DOHH2 (cell line): ENCODE data around the gene CBY3.
A peak's percentile ranks its signal among the peaks of the same experiment; 100 is the strongest.
"Not testable (repeated sequence)": the region's sequence is repeated elsewhere in the genome, so short reads cannot be mapped to it uniquely, and the experiment has no call there.

Experiments
- H3F3A ChIP-seq: fragments of 200-600 bp; sonication (generic), shearing (Covaris generic); 2 replicates; pipeline ENCODE4 v1.6.0; 2016; ENCODE audit warnings: antibody characterized with exemption, mild to moderate bottlenecking; ENCODE audit not compliant: control insufficient read depth, insufficient read depth
- H3K27ac ChIP-seq: fragments of 200-600 bp; sonication (generic); 2 replicates; pipeline ENCODE4 v1.5.1; 2014; ENCODE audit warnings: low read depth, mild to moderate bottlenecking, low read length, moderate library complexity
- H3K27me3 ChIP-seq: fragments of 200-600 bp; sonication (generic); 2 replicates; pipeline ENCODE4 v1.6.1; 2014; ENCODE audit warnings: mild to moderate bottlenecking, low read length, mixed read lengths; ENCODE audit not compliant: control insufficient read depth
- H3K36me3 ChIP-seq: fragments of 200-600 bp; sonication (generic); 2 replicates; pipeline ENCODE4 v1.6.1; 2014; ENCODE audit warnings: mild to moderate bottlenecking, low read length, moderate library complexity, mixed read lengths; ENCODE audit not compliant: control insufficient read depth
- H3K4me1 ChIP-seq: fragments of 200-600 bp; sonication (generic); 2 replicates; pipeline ENCODE4 v1.6.1; 2014; ENCODE audit warnings: mild to moderate bottlenecking, low read length, mixed read lengths; ENCODE audit not compliant: control insufficient read depth
- H3K4me2 ChIP-seq: fragments of 200-600 bp; sonication (generic); 2 replicates; pipeline ENCODE4 v1.6.0; 2014; ENCODE audit warnings: mild to moderate bottlenecking, low read length, moderate library complexity
- H3K4me3 ChIP-seq: fragments of 200-600 bp; sonication (generic); 2 replicates; pipeline ENCODE4 v1.5.1; 2014; ENCODE audit warnings: mild to moderate bottlenecking, low read length, mixed read lengths
- H3K79me2 ChIP-seq: fragments of 200-600 bp; sonication (generic); 2 replicates; pipeline ENCODE4 v1.6.1; 2014; ENCODE audit warnings: mild to moderate bottlenecking, low read length, mixed read lengths; ENCODE audit not compliant: control insufficient read depth
- H3K9me2 ChIP-seq: fragments of 200-600 bp; sonication (generic); replicated peaks from 2 replicates; pipeline ENCODE4 v1.6.1; 2014; ENCODE audit warnings: mild to moderate bottlenecking, low read length, mixed read lengths; ENCODE audit not compliant: control insufficient read depth
- H3K9me3 ChIP-seq: fragments of 200-600 bp; sonication (generic); 2 replicates; pipeline ENCODE4 v1.6.1; 2014; ENCODE audit warnings: antibody characterized with exemption, low read length, mixed read lengths; ENCODE audit not compliant: control insufficient read depth, insufficient read depth
- H4K20me1 ChIP-seq: fragments of 200-600 bp; sonication (generic); 2 replicates; pipeline ENCODE4 v1.6.0; 2014; ENCODE audit warnings: low read depth, mild to moderate bottlenecking, antibody characterized with exemption, low read length, moderate library complexity; ENCODE audit not compliant: control insufficient read depth, insufficient read depth
- EZH2phosphoT487 ChIP-seq: fragments of 200-600 bp; sonication (generic); IDR thresholded peaks from 2 replicates; pipeline ENCODE4 v1.6.1; 2017; ENCODE audit warnings: borderline replicate concordance, mild to moderate bottlenecking, antibody characterized with exemption, low read length, moderate library complexity, mixed read lengths
- TF ChIP-seq, protein P1 (sequence below): fragments of 200-600 bp; sonication (generic); IDR thresholded peaks from one replicate; pipeline ENCODE4 v1.5.1; 2014; ENCODE audit warnings: antibody characterized with exemption, mild to moderate bottlenecking, low read depth, low read length; ENCODE audit not compliant: poor library complexity, severe bottlenecking

The CBY3 gene

DNA sequence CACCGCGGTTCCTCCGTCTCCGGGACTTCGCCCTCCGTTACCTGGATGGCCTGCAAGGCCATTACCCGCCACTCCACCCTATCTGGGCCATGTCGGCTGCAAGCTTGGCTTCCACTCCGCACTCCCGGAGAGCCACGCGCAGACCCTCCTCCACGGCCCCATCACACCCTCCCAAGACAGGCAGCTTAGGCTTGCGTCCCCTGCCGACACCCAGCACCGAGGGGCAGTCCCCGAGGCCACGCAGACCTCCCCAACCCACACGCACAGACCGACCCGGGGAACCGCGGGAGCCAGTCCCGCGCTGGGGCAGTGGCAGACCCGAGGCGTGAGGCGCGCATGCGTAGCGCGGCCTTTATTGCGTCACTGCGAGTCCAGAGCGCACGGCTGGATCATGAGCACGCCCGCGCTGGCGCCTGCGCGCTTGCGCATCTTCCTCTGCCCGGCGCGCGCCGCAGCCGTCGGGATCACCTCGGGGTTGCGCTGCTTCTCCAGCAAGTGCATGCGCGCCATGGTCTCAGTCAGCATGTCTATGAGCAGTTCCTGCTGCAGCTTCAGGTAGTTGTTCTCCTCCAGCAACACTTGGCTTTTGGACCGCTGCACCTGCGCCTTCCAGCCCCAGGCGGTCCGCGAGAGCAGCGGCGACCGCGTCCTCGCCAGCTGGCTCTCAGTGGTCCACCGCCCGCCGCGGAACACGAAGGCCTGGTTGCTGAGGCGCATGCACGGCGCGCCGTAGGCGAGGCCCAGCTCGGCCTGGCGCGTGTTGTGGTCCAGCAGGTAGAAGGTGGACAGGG lies 2.4 kb downstream of the CBY3 start:
- H3K79me2 ChIP-seq = peaks cover 30% of the 10 kb centered on the region
- no peaks in the 10 kb centered on the region for H3K9me2 ChIP-seq
- H3K4me1 ChIP-seq = peaks cover 27% of the 10 kb centered on the region
- H3K4me3 ChIP-seq = peak overlapping the region; percentile 87
- H3K4me2 ChIP-seq = peak overlapping the region; percentile 85
- no peaks in the 10 kb centered on the region for H3K27me3 ChIP-seq
- peaks cover 8% of the 10 kb centered on the region; the same call in 1 of the 2 replicates for H3F3A ChIP-seq
- TF ChIP-seq EZH2phosphoT487 = no peak
- TF ChIP-seq, protein P1, sequence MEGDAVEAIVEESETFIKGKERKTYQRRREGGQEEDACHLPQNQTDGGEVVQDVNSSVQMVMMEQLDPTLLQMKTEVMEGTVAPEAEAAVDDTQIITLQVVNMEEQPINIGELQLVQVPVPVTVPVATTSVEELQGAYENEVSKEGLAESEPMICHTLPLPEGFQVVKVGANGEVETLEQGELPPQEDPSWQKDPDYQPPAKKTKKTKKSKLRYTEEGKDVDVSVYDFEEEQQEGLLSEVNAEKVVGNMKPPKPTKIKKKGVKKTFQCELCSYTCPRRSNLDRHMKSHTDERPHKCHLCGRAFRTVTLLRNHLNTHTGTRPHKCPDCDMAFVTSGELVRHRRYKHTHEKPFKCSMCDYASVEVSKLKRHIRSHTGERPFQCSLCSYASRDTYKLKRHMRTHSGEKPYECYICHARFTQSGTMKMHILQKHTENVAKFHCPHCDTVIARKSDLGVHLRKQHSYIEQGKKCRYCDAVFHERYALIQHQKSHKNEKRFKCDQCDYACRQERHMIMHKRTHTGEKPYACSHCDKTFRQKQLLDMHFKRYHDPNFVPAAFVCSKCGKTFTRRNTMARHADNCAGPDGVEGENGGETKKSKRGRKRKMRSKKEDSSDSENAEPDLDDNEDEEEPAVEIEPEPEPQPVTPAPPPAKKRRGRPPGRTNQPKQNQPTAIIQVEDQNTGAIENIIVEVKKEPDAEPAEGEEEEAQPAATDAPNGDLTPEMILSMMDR = no peak
- peak overlapping the region; percentile 54 for H3K27ac ChIP-seq
- no peaks in the 10 kb centered on the region for H3K9me3 ChIP-seq
- H3K36me3 ChIP-seq = peaks cover 8% of the 10 kb centered on the region; the same call in 1 of the 2 replicates
- H4K20me1 ChIP-seq = no peaks in the 10 kb centered on the region

DNA sequence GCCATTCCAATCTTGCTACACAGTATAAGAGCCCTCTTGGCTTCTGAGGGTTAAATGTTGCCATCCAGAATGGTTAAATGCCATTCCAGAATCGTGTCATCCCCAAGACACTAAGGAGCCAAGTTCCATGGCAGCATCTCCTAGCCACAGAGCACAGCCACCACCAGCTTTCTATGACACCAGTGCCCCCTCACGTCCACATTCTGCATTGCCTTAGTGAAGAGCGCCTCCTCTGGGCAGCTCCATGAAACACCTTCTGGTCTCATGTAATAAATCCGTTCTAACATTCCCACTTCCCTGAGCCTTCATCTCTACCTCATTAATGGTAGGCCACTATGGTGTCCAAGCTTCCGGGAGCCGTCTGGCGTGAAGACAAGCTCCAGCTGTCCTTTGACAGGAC lies 12.4 kb downstream of the CBY3 start:
- Histone ChIP-seq H3K4me3 (no peak overlapping the region), H3K27me3 (no peaks in the 10 kb centered on the region), H3K4me2 (no peak overlapping the region), H3K9me2 (no peaks in the 10 kb centered on the region), H3K27ac (no peak overlapping the region), H3K9me3 (no peaks in the 10 kb centered on the region), H3K4me1 (no peaks in the 10 kb centered on the region), H4K20me1 (no peaks in the 10 kb centered on the region), H3K36me3 (no peaks in the 10 kb centered on the region), H3K79me2 (no peaks in the 10 kb centered on the region), H3F3A (peaks cover 3% of the 10 kb centered on the region; the same call in 1 of the 2 replicates)
- TF ChIP-seq, protein P1 = peak; percentile 100
- TF ChIP-seq EZH2phosphoT487 = no peak

DNA sequence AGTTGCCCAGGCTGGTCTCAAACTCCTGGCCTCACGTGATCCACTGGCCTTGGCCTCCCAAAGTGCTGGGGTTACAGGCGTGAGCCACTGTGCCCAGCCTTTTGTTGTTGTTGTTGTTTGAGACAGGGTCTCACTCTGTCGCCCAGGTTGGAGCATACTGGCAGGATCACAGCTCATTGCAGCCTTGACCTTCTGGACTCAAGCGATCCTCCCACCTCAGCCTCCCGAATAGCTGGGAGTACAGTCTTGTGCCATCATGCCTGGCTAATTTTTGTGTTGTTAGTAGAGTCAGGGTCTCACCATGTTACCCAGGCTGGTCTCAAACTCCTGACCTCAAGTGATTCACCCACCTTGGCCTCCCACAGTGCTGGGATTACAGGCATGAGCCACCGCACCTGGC lies 19.2 kb downstream of the CBY3 start:
- H3K9me3 ChIP-seq, H3K27me3 ChIP-seq, H4K20me1 ChIP-seq, H3K79me2 ChIP-seq, H3K4me1 ChIP-seq, H3K36me3 ChIP-seq, H3K4me3 ChIP-seq, H3K27ac ChIP-seq, H3K9me2 ChIP-seq, H3K4me2 ChIP-seq, H3F3A ChIP-seq: not testable (repeated sequence)

DNA sequence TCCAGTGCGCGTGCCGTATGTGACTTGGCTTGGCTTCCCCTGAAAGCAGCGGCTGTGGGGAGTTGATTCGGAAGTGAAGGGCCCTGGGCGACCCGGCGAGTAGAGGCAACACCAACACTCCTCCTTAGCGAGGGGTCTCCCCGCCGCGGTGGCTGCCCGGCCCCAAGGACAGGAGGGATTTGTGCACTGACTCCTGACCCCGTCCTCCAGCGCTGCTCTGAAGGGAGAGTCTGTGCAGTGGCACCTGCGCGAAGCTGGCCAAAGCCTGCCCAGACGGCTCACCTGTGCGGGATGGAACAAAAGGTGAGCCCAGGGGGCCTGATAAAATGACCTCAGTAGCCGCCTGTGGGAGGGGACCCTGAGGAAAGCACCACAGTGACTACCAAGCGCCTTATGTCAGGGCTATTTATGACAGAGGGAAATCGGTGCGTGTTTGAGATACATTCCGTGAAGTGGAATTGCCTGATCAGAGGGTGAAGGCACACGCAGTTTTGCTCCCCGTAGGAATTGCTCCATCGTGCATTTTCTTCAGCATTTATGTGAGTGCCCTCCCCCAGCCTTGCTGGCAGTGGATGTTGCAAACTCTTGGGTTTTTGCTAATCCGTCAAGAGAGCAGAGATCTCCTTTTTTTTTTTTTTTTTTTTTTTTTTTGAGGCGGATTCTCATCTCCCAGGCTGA lies 22.5 kb downstream of the CBY3 start:
- not testable (repeated sequence) for H3K79me2 ChIP-seq, H3K4me1 ChIP-seq, H3K36me3 ChIP-seq, H3K27ac ChIP-seq, H4K20me1 ChIP-seq, H3K9me3 ChIP-seq, H3F3A ChIP-seq, H3K27me3 ChIP-seq, H3K9me2 ChIP-seq
- Histone ChIP-seq H3K4me2 (peak overlapping the region; percentile 84), H3K4me3 (peak overlapping the region; percentile 76)

DNA sequence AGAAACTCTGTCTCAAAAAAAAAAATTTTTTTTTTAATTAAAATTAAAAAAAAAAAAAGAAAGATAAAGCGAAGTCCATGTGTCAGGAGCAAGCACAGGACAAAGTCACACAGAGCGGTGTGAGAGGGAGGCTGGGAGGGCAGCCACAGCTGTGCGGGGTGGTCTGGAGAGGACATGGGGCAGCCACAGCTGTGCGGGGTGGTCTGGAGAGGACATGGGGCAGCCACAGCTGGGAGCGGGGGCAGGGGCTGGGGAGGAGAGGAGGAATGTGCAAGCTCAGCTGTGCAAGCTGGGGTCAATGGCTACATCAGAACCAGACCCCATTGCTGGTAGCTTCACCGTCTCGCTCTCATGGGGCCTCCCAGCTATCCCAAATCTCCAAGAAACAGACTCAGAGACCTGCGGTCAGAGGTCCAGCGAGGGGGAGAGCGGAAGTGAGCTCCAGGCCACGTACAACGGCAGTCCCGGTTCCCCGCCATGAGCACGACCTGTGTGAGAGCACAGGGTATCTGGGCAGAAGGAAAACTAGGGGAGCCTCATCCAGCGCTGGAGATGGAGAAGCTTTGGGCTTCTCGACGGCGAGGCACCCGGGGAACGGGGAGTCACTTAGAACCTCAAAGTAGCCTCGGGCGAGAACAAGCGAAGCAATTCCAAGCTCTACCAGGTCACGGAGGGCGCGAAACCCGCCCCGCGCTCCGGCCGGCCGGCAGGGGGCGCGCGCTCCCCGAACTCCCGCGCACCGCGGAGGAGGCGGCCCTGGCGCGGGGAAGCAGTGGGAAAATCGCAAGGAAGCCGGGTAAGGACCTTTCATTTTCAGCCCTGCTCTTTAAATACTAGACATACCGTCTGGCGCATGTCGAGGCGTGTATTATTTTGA lies 23.3 kb downstream of the CBY3 start:
- peak overlapping the region; percentile 55 for H3K4me3 ChIP-seq
- not testable (repeated sequence) for H4K20me1 ChIP-seq, H3K4me1 ChIP-seq, H3K9me3 ChIP-seq, H3K27me3 ChIP-seq, H3K27ac ChIP-seq, H3F3A ChIP-seq, H3K9me2 ChIP-seq, H3K79me2 ChIP-seq, H3K36me3 ChIP-seq
- H3K4me2 ChIP-seq = peak overlapping the region; percentile 56

DNA sequence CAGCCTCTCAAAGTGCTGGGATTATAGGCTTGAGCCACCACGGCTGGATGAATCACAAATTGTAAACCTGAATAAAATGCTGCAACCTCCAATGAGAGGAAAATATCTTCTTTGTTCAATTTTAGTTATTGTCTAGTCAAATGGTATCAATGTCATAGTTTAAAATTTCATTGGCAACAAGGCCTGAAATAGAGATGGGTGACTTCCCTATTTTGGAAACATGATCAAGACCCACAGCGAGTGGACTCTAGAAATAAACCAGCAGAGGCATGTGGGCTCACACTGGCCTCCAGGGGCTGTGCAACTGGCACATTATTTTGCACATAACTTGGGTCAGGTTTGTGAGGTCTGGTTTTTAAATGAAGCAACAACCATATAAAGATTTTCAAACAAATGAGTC lies 27.7 kb downstream of the CBY3 start:
- not testable (repeated sequence) for H3K4me3 ChIP-seq, H3K9me2 ChIP-seq, H3K79me2 ChIP-seq, H4K20me1 ChIP-seq, H3K27ac ChIP-seq, H3K36me3 ChIP-seq, H3K27me3 ChIP-seq, H3K4me2 ChIP-seq, H3K4me1 ChIP-seq, H3F3A ChIP-seq, H3K9me3 ChIP-seq
